ENCODE results near the gene RIPK1.

DNA sequence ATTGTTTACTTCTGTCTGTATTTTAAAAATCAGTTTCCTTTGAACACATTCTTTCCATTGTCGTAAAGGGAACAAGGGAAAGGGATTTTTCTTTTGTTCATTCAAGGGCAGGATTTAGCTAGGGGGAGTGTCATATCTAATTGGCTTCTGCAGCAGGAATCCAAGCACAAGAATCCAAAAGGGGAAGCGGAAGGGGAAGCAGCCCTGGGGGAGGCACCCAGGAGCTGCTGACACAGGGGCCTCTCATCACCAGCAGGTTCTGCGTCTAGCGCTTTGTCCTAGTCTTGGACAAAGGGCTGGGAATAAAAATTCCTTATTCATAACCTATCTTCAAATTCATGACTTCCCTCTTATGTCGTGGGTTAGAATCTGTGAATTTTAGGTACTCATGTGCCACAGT, 13.7 kb downstream of the RIPK1 start:
- TF ChIP-seq, protein P1, sequence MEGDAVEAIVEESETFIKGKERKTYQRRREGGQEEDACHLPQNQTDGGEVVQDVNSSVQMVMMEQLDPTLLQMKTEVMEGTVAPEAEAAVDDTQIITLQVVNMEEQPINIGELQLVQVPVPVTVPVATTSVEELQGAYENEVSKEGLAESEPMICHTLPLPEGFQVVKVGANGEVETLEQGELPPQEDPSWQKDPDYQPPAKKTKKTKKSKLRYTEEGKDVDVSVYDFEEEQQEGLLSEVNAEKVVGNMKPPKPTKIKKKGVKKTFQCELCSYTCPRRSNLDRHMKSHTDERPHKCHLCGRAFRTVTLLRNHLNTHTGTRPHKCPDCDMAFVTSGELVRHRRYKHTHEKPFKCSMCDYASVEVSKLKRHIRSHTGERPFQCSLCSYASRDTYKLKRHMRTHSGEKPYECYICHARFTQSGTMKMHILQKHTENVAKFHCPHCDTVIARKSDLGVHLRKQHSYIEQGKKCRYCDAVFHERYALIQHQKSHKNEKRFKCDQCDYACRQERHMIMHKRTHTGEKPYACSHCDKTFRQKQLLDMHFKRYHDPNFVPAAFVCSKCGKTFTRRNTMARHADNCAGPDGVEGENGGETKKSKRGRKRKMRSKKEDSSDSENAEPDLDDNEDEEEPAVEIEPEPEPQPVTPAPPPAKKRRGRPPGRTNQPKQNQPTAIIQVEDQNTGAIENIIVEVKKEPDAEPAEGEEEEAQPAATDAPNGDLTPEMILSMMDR (IDR thresholded peaks at IDR 0.05; ENCODE audit: control extremely low read depth in 1 of 3, insufficient read depth in 1 of 3, low read depth in 1 of 3, low read length in 3 of 3): no peak
- no peak for TF ChIP-seq EP300 (IDR thresholded peaks at IDR 0.05; ENCODE audit: borderline replicate concordance in 1 of 2, low read depth in 2 of 2, low read length in 2 of 2)
- TF ChIP-seq RAD21 (IDR thresholded peaks at IDR 0.05 in 1 of 2, conservative IDR thresholded peaks at IDR 0.05 in 1 of 2; ENCODE audit: low read depth in 2 of 2, low read length in 2 of 2): no peak
- TF ChIP-seq ZNF274 (IDR thresholded peaks at IDR 0.05; ENCODE audit: borderline replicate concordance, extremely low read depth, low read length): no peak
- TF ChIP-seq POLR2A (IDR thresholded peaks at IDR 0.05; ENCODE audit: control extremely low read depth in 1 of 2, low read depth in 2 of 2, low read length in 2 of 2): no peak
- TF ChIP-seq POLR2AphosphoS5 (IDR thresholded peaks at IDR 0.05; ENCODE audit: low read depth, low read length): no peak
- TF ChIP-seq BRCA1 (IDR thresholded peaks at IDR 0.05; ENCODE audit: low read depth, low read length): no peak
- TF ChIP-seq SIN3A (conservative IDR thresholded peaks at IDR 0.05 in 1 of 2, IDR thresholded peaks at IDR 0.05 in 1 of 2; ENCODE audit: low read depth in 1 of 2, low read length in 2 of 2): no peak
- TF ChIP-seq TEAD4 (IDR thresholded peaks at IDR 0.05; ENCODE audit: low read depth, low read length): no peak
